Measurements from ENCODE around the gene SUSD2.
"Not testable (repeated sequence)": the region's sequence is repeated elsewhere in the genome, so short reads cannot be mapped to it uniquely, and the experiment has no call there.

The SUSD2 gene

DNA sequence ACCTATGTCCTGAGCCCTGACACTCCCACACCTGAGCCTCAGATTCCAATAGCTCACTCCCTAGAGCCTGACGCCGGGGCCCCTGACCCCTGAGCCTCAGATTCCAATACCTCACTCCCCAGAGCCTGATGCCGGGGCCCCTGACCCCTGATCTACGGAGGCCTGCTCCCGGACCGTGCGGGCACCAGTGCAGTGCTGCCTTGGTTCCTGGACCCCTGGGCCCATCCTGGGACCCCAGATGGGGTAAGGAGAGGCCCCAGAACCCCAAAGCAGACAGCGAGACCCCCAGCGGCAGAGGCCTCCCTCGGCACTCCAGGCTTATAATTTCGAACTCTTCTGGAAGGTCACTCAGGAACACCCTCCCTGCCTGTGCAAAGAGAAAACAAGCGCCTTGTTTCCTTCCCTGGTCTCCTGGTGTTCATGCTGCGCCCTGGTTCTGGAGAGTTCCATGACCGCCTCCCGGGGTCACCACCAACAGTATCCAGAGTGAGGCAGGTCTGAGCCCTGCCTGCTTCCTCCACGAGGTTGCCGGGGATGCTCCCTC, 7.5 kb downstream of the SUSD2 start:
- no peak for DNase-seq (ENCODE audit: low read depth in 2 of 2)

DNA sequence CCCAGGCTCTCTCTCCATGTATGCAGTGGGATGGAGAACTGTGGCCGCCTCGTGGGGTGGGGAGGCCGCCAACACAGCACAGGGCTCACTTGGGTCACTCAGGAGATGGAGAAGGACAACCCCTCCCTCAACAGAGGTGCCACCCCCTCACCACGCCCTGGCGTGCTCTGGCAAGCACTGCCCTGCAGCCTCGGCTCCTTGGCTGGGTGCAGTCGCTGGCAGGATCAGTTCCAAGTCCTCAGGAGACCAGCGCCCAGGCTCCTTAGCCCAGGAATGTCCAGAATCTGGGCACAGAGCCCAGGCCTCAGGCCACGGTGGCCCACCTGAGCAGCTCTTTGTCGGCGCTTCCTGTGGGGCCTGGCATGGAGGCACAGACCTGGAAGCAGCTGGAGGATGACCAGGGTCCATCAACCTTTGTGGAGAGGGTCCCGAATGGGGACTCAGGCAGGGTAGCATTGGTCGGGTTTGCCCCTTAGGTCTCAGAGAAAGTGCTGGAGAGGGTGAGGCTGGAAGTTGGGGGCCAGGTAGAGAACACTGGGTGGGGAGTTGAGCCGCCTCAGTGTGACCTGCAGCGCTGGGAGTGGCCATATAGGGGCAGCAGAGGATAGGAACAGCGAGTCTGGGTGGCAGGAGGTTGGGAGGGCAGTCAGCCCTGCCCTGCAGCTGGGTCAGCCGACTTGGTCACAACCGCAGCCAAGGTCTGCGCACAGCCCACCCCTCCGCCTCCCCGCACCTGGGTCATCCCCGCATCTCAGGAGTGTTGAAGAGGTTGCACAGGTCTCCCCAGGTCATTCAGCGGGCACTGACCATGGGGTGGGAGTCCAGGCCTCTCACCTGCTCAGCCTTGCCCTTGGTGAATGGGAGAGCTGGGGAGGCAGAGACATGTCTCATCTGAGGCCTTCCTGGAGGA, 8.2 kb downstream of the SUSD2 start:
- DNase-seq (ENCODE audit: low read depth in 2 of 2), result no peak

DNA sequence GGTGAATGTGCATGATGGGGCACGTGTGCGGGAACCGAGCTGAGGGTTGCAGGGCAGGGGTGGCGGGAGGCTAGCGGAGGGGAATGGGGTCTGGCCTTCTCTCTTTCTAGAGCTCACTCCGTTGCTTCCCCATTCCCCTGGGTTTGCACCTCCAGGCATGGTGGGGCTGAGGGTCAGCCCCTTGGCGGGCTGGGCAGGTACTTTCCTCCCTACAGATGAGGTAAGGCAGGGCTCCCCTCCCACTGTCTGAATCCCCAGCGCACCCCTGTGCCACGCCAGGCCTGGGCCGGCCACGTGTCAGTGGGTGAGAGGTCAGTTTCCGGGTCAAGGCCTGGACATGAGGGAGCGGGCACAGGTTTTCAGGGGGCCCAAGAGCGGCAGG, 8.9 kb downstream of the SUSD2 start:
- no peak for DNase-seq (ENCODE audit: low read depth in 2 of 2)

GRCh38 chr22:24190596-24191208, 9.4 kb downstream of the SUSD2 start:
- DNase-seq (ENCODE audit: low read depth in 2 of 2), result no peak

- no peak for DNase-seq (ENCODE audit: low read depth in 2 of 2)
Measured at GRCh38 chr22:24191381-24191841, 10.1 kb downstream of the SUSD2 start.

- no peak for DNase-seq (ENCODE audit: low read depth in 2 of 2)
Measured at GRCh38 chr22:24191893-24192292, 10.6 kb downstream of the SUSD2 start.

GRCh38 chr22:24198682-24199052, 17.4 kb downstream of the SUSD2 start:
- no peak for DNase-seq (ENCODE audit: low read depth in 2 of 2)

DNA sequence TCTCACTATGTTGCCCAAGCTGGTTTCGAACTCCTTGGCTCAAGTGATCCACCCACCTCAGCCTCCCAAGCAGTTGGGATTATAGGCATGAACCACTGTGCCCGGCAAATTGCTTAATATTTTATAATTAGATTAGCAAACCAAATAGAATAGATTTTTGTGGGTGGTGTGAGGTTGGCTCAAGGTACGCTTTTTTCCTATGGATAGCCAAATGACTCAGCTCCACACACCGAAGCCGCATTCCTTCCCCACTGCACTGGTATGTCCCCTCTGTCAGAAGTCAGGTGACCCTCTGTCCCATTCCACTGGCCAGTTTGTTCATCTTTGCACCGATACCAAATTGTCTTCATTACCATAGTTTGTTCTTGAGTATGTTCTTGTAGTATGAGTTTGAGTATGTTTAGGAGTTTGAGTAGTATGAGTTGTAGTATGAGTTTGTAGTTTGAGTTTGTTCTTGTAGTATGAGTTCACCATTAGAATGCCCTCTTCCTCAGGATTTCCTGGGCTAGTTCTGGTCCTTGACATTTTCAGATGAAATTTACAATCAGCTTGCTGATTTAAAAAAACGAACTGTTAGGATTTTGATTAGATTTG, 19.4 kb downstream of the SUSD2 start:
- no peak for DNase-seq (ENCODE audit: low read depth in 2 of 2)

DNA sequence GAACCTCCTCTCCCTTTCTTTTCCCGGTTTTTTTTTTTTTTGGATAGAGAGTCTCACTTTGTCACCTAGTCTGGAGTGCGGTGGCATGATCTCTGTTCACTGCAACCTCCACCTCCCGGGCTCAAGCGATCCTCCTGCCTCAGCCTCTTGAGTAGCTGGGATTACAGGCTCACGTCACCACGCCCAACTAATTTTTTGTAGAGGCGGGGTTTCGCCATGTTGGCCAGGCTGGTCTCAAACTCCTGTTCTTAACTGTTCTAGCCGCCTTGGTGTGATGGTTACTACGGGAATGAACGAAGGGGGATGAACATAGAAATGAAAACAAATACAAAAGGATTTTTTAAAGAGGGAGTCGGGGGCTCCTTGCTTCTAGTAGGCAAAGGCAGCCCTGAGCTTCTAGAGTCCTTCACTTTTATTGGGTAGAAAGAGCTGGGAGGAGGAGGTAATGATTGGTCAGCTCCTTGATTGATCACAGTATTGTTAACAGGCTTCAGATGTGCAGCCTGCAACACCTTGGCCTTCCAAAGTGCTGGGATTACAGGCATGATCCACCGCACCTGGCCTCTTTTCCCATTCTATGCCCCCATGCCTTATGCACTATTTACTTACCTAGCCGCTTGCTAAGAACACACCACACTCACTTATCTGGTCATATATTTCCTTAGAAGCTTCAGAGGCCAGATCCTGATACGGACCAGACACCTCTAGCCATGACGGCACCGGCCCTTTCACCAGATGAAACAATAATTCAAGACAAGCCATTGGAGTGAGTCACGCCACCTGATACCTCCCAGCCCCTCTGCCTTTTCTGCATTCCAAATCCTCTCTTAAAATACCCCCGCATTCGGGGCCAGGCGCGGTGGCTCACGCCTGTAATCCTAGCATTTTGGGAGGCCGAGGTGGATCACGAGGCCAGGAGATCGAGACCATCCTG, 20.7 kb downstream of the SUSD2 start:
- no peak for DNase-seq (ENCODE audit: low read depth in 2 of 2)

GRCh38 chr22:24203856-24204255, 22.6 kb downstream of the SUSD2 start:
- not testable (repeated sequence) for DNase-seq (ENCODE audit: low read depth in 2 of 2)

DNA sequence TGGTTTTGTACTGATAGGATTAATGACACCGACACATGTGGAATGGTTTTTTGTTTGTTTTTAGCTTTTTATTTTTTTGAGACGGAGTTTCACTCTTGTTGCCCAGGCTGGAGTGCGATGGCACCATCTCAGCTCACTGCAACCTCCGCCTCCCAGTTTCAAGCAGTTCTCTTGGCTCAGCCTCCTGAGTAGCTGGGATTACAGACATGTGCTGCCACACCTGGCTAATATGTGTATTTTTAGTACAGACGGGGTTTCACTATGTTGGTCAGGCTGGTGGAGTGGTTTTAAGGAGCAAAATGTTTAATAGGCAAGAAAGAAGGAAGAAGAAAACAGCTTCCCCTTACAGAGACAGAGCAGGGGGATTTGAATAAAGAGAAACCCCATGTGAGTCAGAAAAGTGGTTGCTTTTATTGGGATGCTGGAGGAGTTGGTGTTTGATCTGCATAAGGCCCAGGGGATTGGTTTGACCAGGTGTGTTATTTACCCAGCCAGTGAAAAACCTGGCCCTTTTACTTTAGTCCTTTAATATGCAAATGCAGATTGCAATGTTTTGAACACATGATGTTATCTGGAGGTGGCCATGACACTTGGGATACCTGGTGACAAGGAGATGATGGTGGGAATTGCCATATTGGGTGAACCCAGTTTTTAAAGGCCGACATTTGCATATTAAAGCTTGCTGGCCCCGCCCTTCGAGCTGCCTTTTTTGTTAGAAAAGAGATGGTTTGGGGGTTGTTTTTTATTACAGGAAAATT, 24.3 kb downstream of the SUSD2 start:
- no peak for DNase-seq (ENCODE audit: low read depth in 2 of 2)

- DNase-seq (ENCODE audit: low read depth in 2 of 2), result not testable (repeated sequence)
Measured at GRCh38 chr22:24206460-24207263, 25.4 kb downstream of the SUSD2 start.

- no peak for DNase-seq (ENCODE audit: low read depth in 2 of 2)
Measured at GRCh38 chr22:24207264-24208011, 26.2 kb downstream of the SUSD2 start.

DNA sequence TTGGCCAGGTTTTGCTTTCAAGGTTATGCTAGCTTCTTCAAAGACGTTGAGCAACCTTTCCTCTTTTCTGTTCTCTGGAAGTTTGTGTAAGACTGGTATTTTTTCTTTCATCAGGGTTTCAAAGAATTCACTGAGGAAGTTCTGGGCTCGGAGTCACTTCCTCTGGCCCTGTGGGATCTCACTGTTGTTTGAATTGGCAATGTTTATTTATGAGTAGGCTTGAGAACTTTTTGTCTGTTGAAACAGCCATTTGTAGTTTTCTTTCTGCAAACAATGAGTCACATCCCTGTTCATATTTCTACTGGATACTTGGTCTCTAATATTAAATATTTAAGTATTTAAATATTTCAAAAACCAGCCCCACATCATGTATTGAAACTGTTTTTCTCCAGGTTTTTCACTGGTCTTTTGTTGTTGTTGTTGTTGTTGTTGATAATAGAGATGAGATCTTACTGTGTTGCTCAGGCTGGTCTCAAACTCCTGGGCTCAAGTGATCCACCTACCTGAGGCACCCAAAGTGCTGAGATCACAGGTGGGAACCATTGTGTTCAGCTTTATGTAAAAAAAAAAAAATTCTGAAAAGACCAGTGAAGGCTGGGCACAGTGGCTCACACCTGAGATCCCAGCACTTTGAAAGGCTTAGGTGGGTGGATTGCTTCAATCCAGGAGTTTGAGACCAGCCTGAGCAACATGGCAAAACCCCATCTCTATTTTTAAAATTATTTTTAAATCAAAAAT, 26.9 kb downstream of the SUSD2 start:
- DNase-seq (ENCODE audit: low read depth in 2 of 2), result no peak

DNA sequence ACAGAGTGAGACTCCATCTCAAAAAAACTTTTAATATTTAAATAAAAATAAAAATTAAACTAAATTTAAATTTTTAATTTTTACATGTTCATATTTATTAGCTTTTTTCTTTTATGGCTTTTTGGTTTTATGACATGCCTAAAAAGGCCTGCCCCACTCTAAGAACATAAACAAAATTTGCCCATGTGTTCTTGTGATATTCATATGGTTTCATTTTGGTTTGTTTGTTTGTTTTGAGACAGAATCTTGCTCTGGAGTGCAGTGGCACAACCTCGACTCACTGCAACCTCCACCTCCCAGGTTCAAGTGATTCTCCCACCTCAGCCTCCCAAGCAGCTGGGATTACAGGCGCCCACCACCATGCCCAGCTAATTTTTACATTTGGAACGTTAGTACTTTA, 27.7 kb downstream of the SUSD2 start:
- DNase-seq (ENCODE audit: low read depth in 2 of 2), result no peak

GRCh38 chr22:24209687-24210086, 28.4 kb downstream of the SUSD2 start:
- no peak for DNase-seq (ENCODE audit: low read depth in 2 of 2)

- DNase-seq (ENCODE audit: low read depth in 2 of 2), result not testable (repeated sequence)
Measured at GRCh38 chr22:24210409-24210808, 29.1 kb downstream of the SUSD2 start.

- not testable (repeated sequence) for DNase-seq (ENCODE audit: low read depth in 2 of 2)
Measured at GRCh38 chr22:24211716-24212115, 30.4 kb downstream of the SUSD2 start.
